ENCODE data around the gene BMPR1B.

DNA sequence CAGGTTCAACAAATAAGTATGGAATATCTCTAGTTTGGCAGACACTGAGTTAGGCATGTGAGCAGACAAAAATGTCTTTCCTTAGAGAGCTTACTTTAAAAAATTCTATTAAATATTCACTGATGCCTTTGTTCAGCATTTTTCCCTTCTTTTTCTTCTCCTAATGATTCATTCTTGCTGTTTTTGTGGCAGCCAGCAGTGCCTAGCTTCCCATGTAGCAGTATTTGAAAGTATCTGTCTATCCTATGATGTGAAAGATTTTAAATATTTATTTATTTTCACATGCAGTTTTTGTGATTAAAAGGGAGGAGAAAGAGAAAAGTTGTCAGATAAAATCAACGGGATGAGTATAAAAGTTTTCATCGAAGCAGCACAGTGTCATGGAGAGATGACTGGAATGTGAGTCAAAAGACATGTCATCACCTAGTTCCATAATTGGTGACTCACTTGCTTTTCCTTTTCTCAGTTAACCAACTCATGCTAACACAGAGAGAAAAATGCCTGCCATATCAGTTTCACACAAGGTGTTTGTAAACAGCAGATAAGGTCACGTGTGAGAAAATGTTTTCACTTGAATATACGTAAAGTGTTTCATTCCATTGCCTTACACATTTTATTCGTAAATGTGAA is 69.8 kb downstream of the BMPR1B start:
- TF ChIP-seq, protein P1, sequence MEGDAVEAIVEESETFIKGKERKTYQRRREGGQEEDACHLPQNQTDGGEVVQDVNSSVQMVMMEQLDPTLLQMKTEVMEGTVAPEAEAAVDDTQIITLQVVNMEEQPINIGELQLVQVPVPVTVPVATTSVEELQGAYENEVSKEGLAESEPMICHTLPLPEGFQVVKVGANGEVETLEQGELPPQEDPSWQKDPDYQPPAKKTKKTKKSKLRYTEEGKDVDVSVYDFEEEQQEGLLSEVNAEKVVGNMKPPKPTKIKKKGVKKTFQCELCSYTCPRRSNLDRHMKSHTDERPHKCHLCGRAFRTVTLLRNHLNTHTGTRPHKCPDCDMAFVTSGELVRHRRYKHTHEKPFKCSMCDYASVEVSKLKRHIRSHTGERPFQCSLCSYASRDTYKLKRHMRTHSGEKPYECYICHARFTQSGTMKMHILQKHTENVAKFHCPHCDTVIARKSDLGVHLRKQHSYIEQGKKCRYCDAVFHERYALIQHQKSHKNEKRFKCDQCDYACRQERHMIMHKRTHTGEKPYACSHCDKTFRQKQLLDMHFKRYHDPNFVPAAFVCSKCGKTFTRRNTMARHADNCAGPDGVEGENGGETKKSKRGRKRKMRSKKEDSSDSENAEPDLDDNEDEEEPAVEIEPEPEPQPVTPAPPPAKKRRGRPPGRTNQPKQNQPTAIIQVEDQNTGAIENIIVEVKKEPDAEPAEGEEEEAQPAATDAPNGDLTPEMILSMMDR (conservative IDR thresholded peaks at IDR 0.05; ENCODE audit: low read depth, low read length) = no peak
- TF ChIP-seq EZH2phosphoT487 (IDR thresholded peaks at IDR 0.05; ENCODE audit: borderline replicate concordance, low read length) (no peak), EZH2 (IDR thresholded peaks at IDR 0.05; ENCODE audit: low read length, unreplicated experiment) (no peak)

Measured in PC-3 (cell line).